ENCODE results near the gene SLFN11.
"Not testable (repeated sequence)": the region's sequence is repeated elsewhere in the genome, so short reads cannot be mapped to it uniquely, and the experiment has no call there.

The SLFN11 gene, protein sequence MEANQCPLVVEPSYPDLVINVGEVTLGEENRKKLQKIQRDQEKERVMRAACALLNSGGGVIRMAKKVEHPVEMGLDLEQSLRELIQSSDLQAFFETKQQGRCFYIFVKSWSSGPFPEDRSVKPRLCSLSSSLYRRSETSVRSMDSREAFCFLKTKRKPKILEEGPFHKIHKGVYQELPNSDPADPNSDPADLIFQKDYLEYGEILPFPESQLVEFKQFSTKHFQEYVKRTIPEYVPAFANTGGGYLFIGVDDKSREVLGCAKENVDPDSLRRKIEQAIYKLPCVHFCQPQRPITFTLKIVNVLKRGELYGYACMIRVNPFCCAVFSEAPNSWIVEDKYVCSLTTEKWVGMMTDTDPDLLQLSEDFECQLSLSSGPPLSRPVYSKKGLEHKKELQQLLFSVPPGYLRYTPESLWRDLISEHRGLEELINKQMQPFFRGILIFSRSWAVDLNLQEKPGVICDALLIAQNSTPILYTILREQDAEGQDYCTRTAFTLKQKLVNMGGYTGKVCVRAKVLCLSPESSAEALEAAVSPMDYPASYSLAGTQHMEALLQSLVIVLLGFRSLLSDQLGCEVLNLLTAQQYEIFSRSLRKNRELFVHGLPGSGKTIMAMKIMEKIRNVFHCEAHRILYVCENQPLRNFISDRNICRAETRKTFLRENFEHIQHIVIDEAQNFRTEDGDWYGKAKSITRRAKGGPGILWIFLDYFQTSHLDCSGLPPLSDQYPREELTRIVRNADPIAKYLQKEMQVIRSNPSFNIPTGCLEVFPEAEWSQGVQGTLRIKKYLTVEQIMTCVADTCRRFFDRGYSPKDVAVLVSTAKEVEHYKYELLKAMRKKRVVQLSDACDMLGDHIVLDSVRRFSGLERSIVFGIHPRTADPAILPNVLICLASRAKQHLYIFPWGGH

DNA sequence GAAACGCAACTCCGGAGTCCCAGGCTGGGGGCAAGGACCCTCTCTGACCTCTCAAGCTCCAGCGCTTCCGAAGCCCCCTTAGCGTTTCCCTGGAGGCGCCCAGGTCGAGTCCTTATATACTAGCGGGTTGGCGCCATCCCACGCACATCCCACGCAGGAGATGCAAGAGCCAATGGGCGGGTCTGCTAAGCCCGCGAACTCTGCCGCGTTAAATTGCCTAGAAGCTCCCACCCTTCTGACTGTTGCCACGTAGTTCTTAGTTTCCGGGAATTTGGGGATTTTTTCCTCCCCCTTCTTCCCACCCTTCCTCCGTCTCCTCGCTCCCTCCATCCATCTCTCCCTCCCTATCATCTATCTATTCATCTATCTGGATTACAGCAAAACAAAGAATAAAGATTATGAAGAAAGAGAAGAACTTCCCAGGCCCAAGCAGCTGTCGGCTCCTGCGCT, at the start of gene SLFN11:
SLFN11 (minus strand) TSS at position 88 of the 450 bp plus-strand sequence. CDS start 9,814 bp downstream, outside the sequence.
- DNase-seq, result no peak

GRCh38 chr17:35421069-35421468, 47.6 kb upstream of the SLFN11 start:
- not testable (repeated sequence) for DNase-seq

DNA sequence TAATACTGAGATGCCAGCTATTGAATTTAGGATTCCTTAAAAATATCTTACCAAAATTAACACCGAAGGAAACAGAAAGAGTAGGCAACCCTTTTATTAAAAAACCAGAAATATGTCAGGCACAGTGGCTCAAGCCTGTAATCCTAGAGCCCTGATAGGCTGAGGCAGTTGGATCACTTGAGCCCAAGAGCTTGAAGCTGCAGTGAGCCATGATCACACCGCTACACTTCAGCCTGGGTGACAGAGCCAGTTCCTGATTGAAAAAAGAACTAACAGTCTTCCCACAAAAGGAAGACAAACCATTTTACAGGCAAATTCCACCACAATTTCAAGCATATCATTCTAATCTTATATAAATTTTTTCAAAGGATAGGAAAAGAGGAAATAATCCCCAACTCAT, 43.2 kb upstream of the SLFN11 start:
- no peak for DNase-seq

GRCh38 chr17:35414707-35415106, 41.3 kb upstream of the SLFN11 start:
- not testable (repeated sequence) for DNase-seq

GRCh38 chr17:35414247-35414646, 40.8 kb upstream of the SLFN11 start:
- DNase-seq, result no peak

DNA sequence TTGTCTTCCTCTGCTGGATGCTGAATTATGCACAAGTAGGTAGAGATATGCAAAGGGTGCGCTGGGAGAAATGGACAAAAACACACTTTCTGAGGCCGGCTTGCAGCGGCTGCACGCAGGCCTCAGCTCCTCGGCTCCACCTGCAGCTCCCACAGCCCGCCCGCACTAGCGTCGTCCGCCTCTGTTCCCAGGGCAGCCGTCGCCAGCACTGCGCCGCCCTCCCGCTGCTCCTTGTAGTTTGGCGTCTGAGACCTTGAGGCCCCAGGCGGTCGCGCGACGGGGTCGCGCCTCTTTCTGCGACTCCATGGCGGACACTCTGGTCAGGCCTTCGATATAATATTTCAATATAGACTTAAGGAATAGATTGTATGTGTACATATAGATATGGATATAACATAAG, 34.1 kb upstream of the SLFN11 start:
- DNase-seq, result no peak

DNA sequence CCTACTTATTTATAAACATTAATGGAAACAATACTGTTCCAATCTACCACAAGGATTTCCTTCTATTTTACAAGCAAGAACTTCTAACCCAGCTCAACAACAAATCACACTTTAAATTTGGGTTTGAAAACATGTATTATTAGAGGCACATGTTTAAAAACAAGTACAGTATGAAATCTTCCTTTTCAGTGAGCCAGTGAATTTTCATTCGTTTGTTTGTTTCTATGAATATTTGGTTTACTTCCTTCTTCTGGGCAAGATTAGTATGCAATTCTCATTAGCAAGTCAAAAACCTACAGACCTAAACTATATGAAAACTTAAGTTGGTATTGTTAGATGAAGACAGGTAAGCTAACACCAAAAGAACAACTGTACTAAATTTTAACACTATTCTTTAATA, 33.1 kb upstream of the SLFN11 start:
- DNase-seq, result no peak

DNA sequence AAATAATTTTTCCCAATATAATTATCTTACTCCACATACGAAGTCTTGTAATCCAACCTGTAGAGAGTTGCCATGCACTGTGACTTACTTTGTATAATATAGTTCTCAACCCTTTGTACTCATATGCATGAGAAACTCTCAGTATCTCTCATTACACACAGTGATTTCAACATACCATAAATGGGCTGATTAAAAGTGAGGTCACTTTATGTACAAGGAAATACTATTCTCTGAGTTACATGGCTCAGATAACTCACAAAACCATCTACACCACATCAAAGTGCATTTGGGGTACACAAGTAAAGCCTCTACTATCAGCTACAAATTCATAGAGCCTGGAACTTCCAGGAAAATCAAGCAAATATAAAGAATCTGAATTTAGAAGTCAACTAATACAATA, 30.9 kb upstream of the SLFN11 start:
- DNase-seq, result no peak

- not testable (repeated sequence) for DNase-seq
These were observed 20.4 kb upstream of the SLFN11 start for GRCh38 chr17:35393783-35394182.

- no peak for DNase-seq
These were observed 17.2 kb upstream of the SLFN11 start for GRCh38 chr17:35390663-35391062.

GRCh38 chr17:35390156-35390555, 16.7 kb upstream of the SLFN11 start:
- no peak for DNase-seq

- no peak for DNase-seq
These were observed 14.1 kb upstream of the SLFN11 start for GRCh38 chr17:35387496-35387895.

GRCh38 chr17:35377706-35378105, 4.3 kb upstream of the SLFN11 start:
- no peak for DNase-seq

- no peak for DNase-seq
These were observed 3.6 kb upstream of the SLFN11 start for GRCh38 chr17:35377068-35377467.

- no peak for DNase-seq
These were observed 2.8 kb upstream of the SLFN11 start for GRCh38 chr17:35376245-35376644.

DNA sequence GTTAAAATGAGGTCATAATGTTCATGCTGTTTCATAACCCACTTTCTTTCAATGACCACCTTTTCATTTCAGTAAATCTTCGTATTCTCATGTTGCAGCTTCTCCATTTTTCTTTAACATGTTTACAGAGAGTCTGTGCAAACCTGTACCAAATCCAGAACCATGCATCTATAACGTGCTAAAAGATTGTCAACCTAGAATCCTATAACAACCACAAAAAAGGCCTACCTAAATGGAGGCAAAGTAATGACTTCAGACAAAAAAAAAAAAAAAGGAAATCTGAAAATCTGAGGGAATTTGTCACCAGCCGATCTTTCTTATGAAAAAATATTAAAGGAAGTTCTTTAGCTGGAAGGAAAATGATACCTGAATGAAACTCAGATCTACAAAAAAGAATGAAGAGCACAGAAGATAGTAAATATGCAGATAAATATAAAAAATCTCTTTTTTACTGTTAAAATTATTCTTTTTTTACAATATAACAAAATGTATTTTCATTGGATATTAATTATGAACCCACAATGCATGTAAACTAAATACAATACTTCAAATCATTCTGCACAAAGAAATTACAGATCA, 1.4 kb upstream of the SLFN11 start:
- DNase-seq, result no peak

DNA sequence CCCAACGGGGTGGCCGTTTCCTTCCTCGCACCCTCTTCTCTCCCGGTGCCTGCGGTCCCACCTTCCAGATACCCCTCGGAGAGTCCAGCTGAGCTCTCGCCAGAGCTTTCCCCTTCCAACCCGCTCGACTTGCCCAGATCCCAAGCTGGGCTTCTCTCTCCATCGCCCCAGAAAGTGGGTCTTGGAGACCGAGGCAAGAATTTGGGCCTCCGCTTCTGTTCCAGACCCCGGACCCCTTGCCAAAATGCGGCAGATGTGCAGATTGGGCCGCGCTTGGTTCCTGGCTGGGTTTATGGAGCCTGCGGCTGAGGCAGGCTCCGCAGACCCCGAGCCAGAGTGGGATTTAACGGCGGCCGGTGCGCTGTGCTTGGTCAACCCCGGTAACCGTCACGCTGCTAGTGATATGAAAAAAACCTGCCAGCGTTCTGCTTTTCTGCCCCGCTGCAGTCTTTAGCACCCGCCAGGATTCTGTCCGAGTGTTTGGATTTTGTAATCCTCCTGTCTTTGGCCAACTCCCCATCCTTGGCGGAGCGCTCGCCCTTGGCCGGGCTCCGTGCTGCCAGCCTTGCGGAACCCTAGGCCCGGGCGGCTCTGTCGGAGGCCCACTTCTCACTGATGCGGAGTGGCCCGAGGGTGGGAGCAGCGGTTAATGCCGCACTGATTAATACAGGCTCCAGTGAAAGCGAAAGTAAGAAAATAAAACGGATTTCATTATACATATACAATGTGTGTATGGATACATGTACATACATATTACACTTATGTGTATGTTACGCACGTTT, 754 bp upstream of the SLFN11 start:
- no peak for DNase-seq

GRCh38 chr17:35372846-35373533, 431 bp downstream of the SLFN11 start:
- DNase-seq, result no peak

DNA sequence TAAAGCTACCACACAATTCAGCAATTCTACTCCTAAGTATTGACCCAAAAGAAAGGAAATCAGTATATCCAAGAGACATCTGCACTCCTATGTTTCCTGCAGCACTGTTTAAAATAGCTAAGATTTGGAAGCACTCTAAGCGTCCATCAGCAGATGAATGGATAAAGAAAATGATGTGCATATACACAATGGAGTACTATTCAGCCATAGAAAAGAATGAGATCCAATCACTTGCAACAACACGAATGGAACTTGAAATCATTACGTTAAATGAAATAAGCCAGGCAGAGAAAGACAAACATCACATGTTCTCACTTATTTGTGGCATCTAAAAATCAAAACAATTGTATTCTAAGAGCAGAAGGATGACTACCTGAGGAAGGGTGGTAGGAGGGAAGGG, 1.5 kb downstream of the SLFN11 start:
- DNase-seq, result no peak

DNA sequence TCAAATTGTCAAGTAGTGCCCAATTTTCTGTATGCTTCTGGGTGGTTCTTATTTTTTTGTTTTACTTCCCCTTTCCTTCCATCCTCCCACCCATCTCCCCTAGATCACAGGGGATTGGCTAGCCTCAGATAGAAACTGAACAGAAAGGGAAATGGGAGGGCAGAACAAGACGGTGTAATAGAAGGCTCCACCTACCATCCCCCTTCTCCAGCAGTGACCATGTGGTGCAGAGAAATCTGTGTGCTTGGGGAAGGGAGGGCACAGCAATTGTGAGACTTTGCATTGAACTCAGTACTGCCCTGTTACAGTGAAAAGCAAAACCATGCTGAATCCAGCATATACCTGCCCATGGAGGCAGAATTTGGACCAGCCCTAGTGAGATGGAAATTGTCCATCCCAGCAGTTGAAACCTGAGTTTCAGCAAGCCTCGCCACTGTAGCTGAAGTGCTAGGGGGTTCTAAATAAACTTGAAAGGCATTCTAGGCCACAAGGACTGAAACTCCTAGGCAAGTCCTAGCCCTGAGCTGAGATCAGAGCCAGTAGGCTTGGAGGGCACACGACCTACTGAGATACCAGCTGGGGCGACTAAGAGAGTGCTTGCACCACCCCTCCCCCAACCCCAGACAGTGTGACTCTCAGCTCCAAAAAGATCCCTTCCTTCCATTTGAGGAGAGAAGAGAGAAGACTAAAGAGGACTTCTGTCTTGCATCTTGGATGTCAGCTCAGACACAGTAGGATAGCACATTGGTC, 5.2 kb downstream of the SLFN11 start:
- DNase-seq, result no peak

DNA sequence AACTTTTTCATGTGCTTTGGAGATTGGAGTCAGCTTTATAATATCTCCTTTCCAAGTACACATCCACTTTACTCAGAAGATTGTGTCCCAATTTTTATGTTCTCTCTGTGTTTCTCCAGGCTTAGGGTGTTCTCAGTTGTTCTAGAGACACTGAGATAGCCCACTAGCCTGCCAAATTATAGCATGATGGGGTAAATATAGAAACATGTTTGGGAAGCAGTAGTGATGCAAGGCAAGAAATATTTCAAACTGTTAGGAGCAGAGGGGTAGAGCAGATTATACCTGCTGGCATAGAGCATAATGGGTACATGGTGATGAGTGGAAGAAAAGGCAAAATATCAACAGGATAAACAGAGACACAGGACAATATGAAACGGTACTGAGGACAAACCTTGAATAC, 12.4 kb downstream of the SLFN11 start:
- no peak for DNase-seq

All from 8988T (cell line).